Naive B cell (primary cell): ENCODE measurements around the gene TMEM161A. TPM values are rescaled to one million over a fixed set of nuclear protein-coding genes. Genes with fewer than 3 reads are reported as not detected.

Experiments used
- ATAC-seq, 2 donors: fragments of 150-1000 bp; cut with Tn5 transposase; 2 replicates each; pipeline ENCODE4 v1.10.0; 2021; ENCODE audit warnings: low read depth in 2 of 2, mild to moderate bottlenecking in 2 of 2, moderate library complexity in 2 of 2
- DNase-seq: peaks from one replicate; pipeline ENCODE4 v3.0.0; 2022
- H3K27ac Mint-ChIP-seq, 6 donors: one replicate each; pipeline ENCODE4 v1.8.0; 2020 to 2022; ENCODE audit warnings: mild to moderate bottlenecking in 6 of 6, mixed read lengths in 6 of 6, moderate library complexity in 5 of 6, inconsistent platforms in 2 of 6
- H3K27me3 Mint-ChIP-seq, 3 donors: one replicate each; pipeline ENCODE4 v1.8.0; 2021 to 2022; ENCODE audit warnings: mixed read lengths in 3 of 3, mild to moderate bottlenecking in 1 of 3
- H3K36me3 Mint-ChIP-seq, 2 donors: one replicate each; pipeline ENCODE4 v1.8.0; 2020 to 2022; ENCODE audit warnings: mixed read lengths in 2 of 2, inconsistent platforms in 1 of 2, mild to moderate bottlenecking in 1 of 2
- H3K4me1 Mint-ChIP-seq, 3 donors: one replicate each; pipeline ENCODE4 v1.8.0; 2020 to 2022; ENCODE audit warnings: mixed read lengths in 3 of 3, inconsistent platforms in 1 of 3, mild to moderate bottlenecking in 1 of 3, moderate library complexity in 1 of 3
- H3K4me3 Mint-ChIP-seq, 8 donors: one replicate each; pipeline ENCODE4 v1.8.0; 2020 to 2022; ENCODE audit warnings: mild to moderate bottlenecking in 8 of 8, mixed read lengths in 8 of 8, moderate library complexity in 8 of 8, inconsistent platforms in 2 of 8
- H3K9me3 Mint-ChIP-seq, 7 donors: one replicate each; pipeline ENCODE4 v1.8.0; 2020 to 2022; ENCODE audit warnings: mixed read lengths in 7 of 7, mild to moderate bottlenecking in 5 of 7, inconsistent platforms in 2 of 7, moderate library complexity in 1 of 7
- polyA plus RNA-seq, 6 donors: library from polyadenylated mRNA; unstranded; fragments of 300-500 nt; fragmentation: Illumina TruSeq; gene quantifications; one replicate each; pipeline ENCODE4 v1.2.3, GENCODE V29; 2021; ENCODE audit warnings: low read depth in 6 of 6

Gene TMEM161A
- polyA plus RNA-seq, 6 donors from 2014 or later = 15.0 to 22.9 (median 18.3) TPM

GRCh38 chr19:19094513-19094912 lies 43.8 kb downstream of the TMEM161A start:
- DNase-seq = no peak
- Mint-ChIP-seq H3K36me3 (no peaks in the 10 kb centered on the region), H3K4me3 (peak overlapping the region in 1 of 8 donors; percentile 75), H3K4me1 (peaks cover 0 to 16% (median 8%) of the 10 kb centered on the region in 3 donors), H3K27me3 (no peaks in the 10 kb centered on the region), H3K9me3 (no peaks in the 10 kb centered on the region), H3K27ac (peak overlapping the region in 1 of 6 donors; percentile 60)
- ATAC-seq = no peak

GRCh38 chr19:19087676-19088075 lies 50.6 kb downstream of the TMEM161A start:
- Mint-ChIP-seq H3K4me3 (no peak overlapping the region), H3K36me3 (no peaks in the 10 kb centered on the region), H3K27ac (peak overlapping the region in 1 of 6 donors; percentile 97), H3K4me1 (peaks cover 7 to 39% (median 19%) of the 10 kb centered on the region in 3 donors), H3K27me3 (no peaks in the 10 kb centered on the region), H3K9me3 (no peaks in the 10 kb centered on the region)
- DNase-seq (no peak), ATAC-seq (no peak)

GRCh38 chr19:19083413-19084178 lies 54.7 kb downstream of the TMEM161A start:
- H3K4me3 Mint-ChIP-seq = peak overlapping the region in 1 of 8 donors; percentile 55
- no peaks in the 10 kb centered on the region for H3K27me3 Mint-ChIP-seq
- no peak for DNase-seq
- peaks cover 0 to 4% of the 10 kb centered on the region in 2 donors for H3K36me3 Mint-ChIP-seq
- H3K9me3 Mint-ChIP-seq = no peaks in the 10 kb centered on the region
- H3K4me1 Mint-ChIP-seq = peaks cover 21 to 60% (median 40%) of the 10 kb centered on the region in 3 donors
- no peak overlapping the region for H3K27ac Mint-ChIP-seq
- ATAC-seq = no peak

GRCh38 chr19:19081642-19082151 lies 56.6 kb downstream of the TMEM161A start:
- peaks cover 26 to 67% (median 54%) of the 10 kb centered on the region in 3 donors for H3K4me1 Mint-ChIP-seq
- ATAC-seq (no peak), DNase-seq (no peak)
- no peaks in the 10 kb centered on the region for H3K27me3 Mint-ChIP-seq
- peak overlapping the region in 3 of 6 donors; percentile 77 to 89 (median 86) for H3K27ac Mint-ChIP-seq
- H3K9me3 Mint-ChIP-seq = no peaks in the 10 kb centered on the region
- peaks cover 4 to 7% of the 10 kb centered on the region in 2 donors for H3K36me3 Mint-ChIP-seq
- no peak overlapping the region for H3K4me3 Mint-ChIP-seq

GRCh38 chr19:19079571-19079970 lies 58.7 kb downstream of the TMEM161A start:
- no peak for ATAC-seq
- H3K9me3 Mint-ChIP-seq = no peaks in the 10 kb centered on the region
- H3K36me3 Mint-ChIP-seq = peaks cover 4 to 7% of the 10 kb centered on the region in 2 donors
- H3K27me3 Mint-ChIP-seq = no peaks in the 10 kb centered on the region
- H3K27ac Mint-ChIP-seq = peak overlapping the region in 2 of 6 donors; percentile 62 to 86
- peak overlapping the region in 1 of 8 donors; percentile 13 for H3K4me3 Mint-ChIP-seq
- DNase-seq = no peak
- peaks cover 36 to 73% (median 49%) of the 10 kb centered on the region in 3 donors for H3K4me1 Mint-ChIP-seq

GRCh38 chr19:19078801-19079200 lies 59.5 kb downstream of the TMEM161A start:
- DNase-seq (no peak), ATAC-seq (no peak)
- no peaks in the 10 kb centered on the region for H3K9me3 Mint-ChIP-seq
- peaks cover 4 to 7% of the 10 kb centered on the region in 2 donors for H3K36me3 Mint-ChIP-seq
- peaks cover 39 to 74% (median 53%) of the 10 kb centered on the region in 3 donors for H3K4me1 Mint-ChIP-seq
- H3K27ac Mint-ChIP-seq = no peak overlapping the region
- no peaks in the 10 kb centered on the region for H3K27me3 Mint-ChIP-seq
- no peak overlapping the region for H3K4me3 Mint-ChIP-seq

GRCh38 chr19:19077103-19077502 lies 61.2 kb downstream of the TMEM161A start:
- Mint-ChIP-seq H3K4me1 (peaks cover 44 to 74% (median 60%) of the 10 kb centered on the region in 3 donors), H3K4me3 (peak overlapping the region in 1 of 8 donors; percentile 63), H3K36me3 (peaks cover 4 to 7% of the 10 kb centered on the region in 2 donors), H3K9me3 (no peaks in the 10 kb centered on the region), H3K27ac (peak overlapping the region in 2 of 6 donors; percentile 8 to 74), H3K27me3 (no peaks in the 10 kb centered on the region)
- ATAC-seq (no peak), DNase-seq (no peak)

- no peak for ATAC-seq
- Mint-ChIP-seq H3K9me3 (no peaks in the 10 kb centered on the region), H3K27ac (peak overlapping the region in 1 of 6 donors; percentile 74), H3K4me1 (peaks cover 45 to 68% (median 58%) of the 10 kb centered on the region in 3 donors), H3K27me3 (no peaks in the 10 kb centered on the region), H3K36me3 (peaks cover 0 to 7% of the 10 kb centered on the region in 2 donors), H3K4me3 (no peak overlapping the region)
- no peak for DNase-seq
Observed at GRCh38 chr19:19076476-19076875, 61.8 kb downstream of the TMEM161A start.

- no peak for DNase-seq
- ATAC-seq = no peak
- Mint-ChIP-seq H3K27ac (peak overlapping the region in 1 of 6 donors; percentile 60), H3K9me3 (no peaks in the 10 kb centered on the region), H3K4me3 (peak overlapping the region in 1 of 8 donors; percentile 45), H3K27me3 (no peaks in the 10 kb centered on the region), H3K4me1 (peaks cover 49 to 76% (median 70%) of the 10 kb centered on the region in 3 donors), H3K36me3 (peaks cover 0 to 7% of the 10 kb centered on the region in 2 donors)
Observed at GRCh38 chr19:19075126-19075525, 63.2 kb downstream of the TMEM161A start.

- DNase-seq = no peak
- no peak for ATAC-seq
- Mint-ChIP-seq H3K27ac (peak overlapping the region in 4 of 6 donors; percentile 27 to 89 (median 58)), H3K4me1 (peaks cover 45 to 73% (median 70%) of the 10 kb centered on the region in 3 donors), H3K9me3 (no peaks in the 10 kb centered on the region), H3K4me3 (no peak overlapping the region), H3K27me3 (no peaks in the 10 kb centered on the region), H3K36me3 (peaks cover 0 to 7% of the 10 kb centered on the region in 2 donors)
Observed at GRCh38 chr19:19074196-19074882, 63.9 kb downstream of the TMEM161A start.

- no peaks in the 10 kb centered on the region for H3K27me3 Mint-ChIP-seq
- no peaks in the 10 kb centered on the region for H3K9me3 Mint-ChIP-seq
- H3K36me3 Mint-ChIP-seq = peaks cover 0 to under 1% of the 10 kb centered on the region in 2 donors
- H3K4me1 Mint-ChIP-seq = peaks cover 37 to 75% (median 67%) of the 10 kb centered on the region in 3 donors
- DNase-seq = no peak
- no peak overlapping the region for H3K4me3 Mint-ChIP-seq
- no peak for ATAC-seq
- peak overlapping the region in 2 of 6 donors; percentile 31 to 38 for H3K27ac Mint-ChIP-seq
Observed at GRCh38 chr19:19071897-19072296, 66.4 kb downstream of the TMEM161A start.
